Hepatocyte (in vitro differentiated cells): Measurements from ENCODE around the gene DAB1. TPM values are rescaled to one million over a fixed set of nuclear protein-coding genes. Genes with fewer than 3 reads are reported as not detected.
A peak's percentile ranks its signal among the peaks of the same experiment; 100 is the strongest.

Experiments
- DNase-seq: peaks from one replicate; pipeline ENCODE4 v3.0.0-alpha.2; 2016; ENCODE audit warnings: low spot score
- H2AFZ ChIP-seq: fragments of 200-600 bp; sonication (generic); 2 replicates; pipeline ENCODE4 v1.6.0; 2016; ENCODE audit warnings: antibody characterized with exemption, mild to moderate bottlenecking
- H3K27ac ChIP-seq: fragments of 200-600 bp; sonication (generic); 2 replicates; pipeline ENCODE4 v1.5.1; 2016; ENCODE audit warnings: mild to moderate bottlenecking
- H3K27me3 ChIP-seq: fragments of 200-600 bp; sonication (generic); 2 replicates; pipeline ENCODE4 v1.6.1; 2016
- H3K36me3 ChIP-seq: fragments of 200-600 bp; sonication (generic); replicated peaks from 2 replicates; pipeline ENCODE4 v1.5.1; 2016; ENCODE audit warnings: low read depth; ENCODE audit not compliant: insufficient read depth
- H3K4me1 ChIP-seq: fragments of 200-600 bp; sonication (generic); 2 replicates; pipeline ENCODE4 v1.5.1; 2016; ENCODE audit warnings: mild to moderate bottlenecking, moderate library complexity; ENCODE audit not compliant: insufficient read depth
- H3K4me2 ChIP-seq: fragments of 200-600 bp; sonication (generic); 2 replicates; pipeline ENCODE4 v1.6.0; 2016
- H3K4me3 ChIP-seq: fragments of 200-600 bp; sonication (generic); 2 replicates; pipeline ENCODE4 v1.5.1; 2016; ENCODE audit warnings: mild to moderate bottlenecking
- H3K79me2 ChIP-seq: fragments of 200-600 bp; sonication (generic); 2 replicates; pipeline ENCODE4 v1.6.0; 2017; ENCODE audit warnings: mild to moderate bottlenecking
- H3K9me2 ChIP-seq: fragments of 200-600 bp; sonication (generic); replicated peaks from 2 replicates; pipeline ENCODE4 v1.6.0; 2017; ENCODE audit warnings: mild to moderate bottlenecking; ENCODE audit not compliant: insufficient read depth
- H3K9me3 ChIP-seq: fragments of 200-600 bp; sonication (generic); 2 replicates; pipeline ENCODE4 v1.5.1; 2016; ENCODE audit warnings: low read depth, mild to moderate bottlenecking
- H4K20me1 ChIP-seq: fragments of 200-600 bp; sonication (generic); 2 replicates; pipeline ENCODE4 v1.6.0; 2016; ENCODE audit warnings: mild to moderate bottlenecking; ENCODE audit not compliant: insufficient read depth, poor library complexity, severe bottlenecking
- CTCF ChIP-seq: fragments of 200-600 bp; sonication (generic); IDR thresholded peaks from 2 replicates; pipeline ENCODE4 v1.5.1; 2016; ENCODE audit warnings: antibody characterized with exemption, mild to moderate bottlenecking; ENCODE audit not compliant: poor library complexity
- EZH2 ChIP-seq: fragments of 200-600 bp; sonication (generic); IDR thresholded peaks from 2 replicates; pipeline ENCODE4 v1.6.1; 2016; ENCODE audit warnings: antibody characterized with exemption, mild to moderate bottlenecking, borderline replicate concordance
- EZH2phosphoT487 ChIP-seq: fragments of 200-600 bp; sonication (generic); IDR thresholded peaks from one replicate; pipeline ENCODE4 v1.6.1; 2018; ENCODE audit warnings: antibody characterized with exemption, mild to moderate bottlenecking, low read depth, moderate library complexity; ENCODE audit not compliant: unreplicated experiment, severe bottlenecking
- WGBS: methylation state at CpG from one replicate; pipeline ENCODE4 v1.1.6; 2016; ENCODE audit warnings: low lambda C conversion rate; ENCODE audit errors: missing lambda C conversion rate; 5-methylcytosine and 5-hydroxymethylcytosine counted together
- polyA plus RNA-seq: library from polyadenylated mRNA; unstranded; fragments of >200 nt; fragmentation: Nextera tagmentation; extraction: Ambion mirVana; gene quantifications from 2 replicates; pipeline ENCODE4 v1.2.1, GENCODE V29; 2016
- total RNA-seq: library from RNA; depleted of rRNA; stranded (reverse); fragments of >200 nt; gene quantifications from 2 replicates; pipeline ENCODE4 v1.2.3, GENCODE V29; 2014

Gene DAB1
- total and polyA plus RNA-seq, 2 experiments from 2014 or later = 19.5 to 37.6 TPM

GRCh38 chr1:57158604-57158998, 265.3 kb downstream of the DAB1 start:
- Histone ChIP-seq H3K4me1 (peaks cover 11% of the 10 kb centered on the region), H3K9me3 (no peaks in the 10 kb centered on the region), H2AFZ (no peak overlapping the region), H3K79me2 (no peaks in the 10 kb centered on the region), H3K27ac (no peak overlapping the region), H3K4me3 (no peak overlapping the region), H3K9me2 (no peaks in the 10 kb centered on the region), H3K36me3 (no peaks in the 10 kb centered on the region), H3K4me2 (no peak overlapping the region), H3K27me3 (no peaks in the 10 kb centered on the region), H4K20me1 (no peaks in the 10 kb centered on the region)
- 45% methylated on average over 1 of the region's 1 CpG for WGBS
- DNase-seq = no peak
- TF ChIP-seq EZH2phosphoT487 (no peak), CTCF (no peak), EZH2 (no peak)

- Histone ChIP-seq H4K20me1 (no peaks in the 10 kb centered on the region), H3K4me1 (peaks cover 11% of the 10 kb centered on the region), H3K27me3 (no peaks in the 10 kb centered on the region), H3K4me2 (no peak overlapping the region), H3K9me3 (no peaks in the 10 kb centered on the region), H3K27ac (peak overlapping the region; percentile 37), H3K4me3 (no peak overlapping the region), H3K9me2 (no peaks in the 10 kb centered on the region), H3K79me2 (no peaks in the 10 kb centered on the region), H2AFZ (no peak overlapping the region), H3K36me3 (no peaks in the 10 kb centered on the region)
- 62% methylated on average over 8 of the region's 8 CpGs for WGBS
- DNase-seq = peak; percentile 8
- no peak for TF ChIP-seq EZH2
- no peak for TF ChIP-seq EZH2phosphoT487
- no peak for TF ChIP-seq CTCF
Observed at GRCh38 chr1:57157818-57158603, 265.8 kb downstream of the DAB1 start.

GRCh38 chr1:57156907-57157306, 267.0 kb downstream of the DAB1 start:
- peaks cover 11% of the 10 kb centered on the region for H3K4me1 ChIP-seq
- H3K79me2 ChIP-seq = no peaks in the 10 kb centered on the region
- 35% methylated on average over 3 of the region's 3 CpGs for WGBS
- H3K9me2 ChIP-seq = no peaks in the 10 kb centered on the region
- H3K9me3 ChIP-seq = no peaks in the 10 kb centered on the region
- no peak for TF ChIP-seq EZH2phosphoT487
- TF ChIP-seq CTCF = no peak
- no peak for TF ChIP-seq EZH2
- no peak overlapping the region for H3K4me2 ChIP-seq
- DNase-seq = no peak
- H3K4me3 ChIP-seq = no peak overlapping the region
- H2AFZ ChIP-seq = no peak overlapping the region
- H3K36me3 ChIP-seq = no peaks in the 10 kb centered on the region
- no peak overlapping the region for H3K27ac ChIP-seq
- H3K27me3 ChIP-seq = no peaks in the 10 kb centered on the region
- no peaks in the 10 kb centered on the region for H4K20me1 ChIP-seq
